HEK293 (cell line): ENCODE results near the gene MORF4L2.

Experiments used
- AEBP2 ChIP-seq: fragments of 450-650 bp; formaldehyde crosslinking; IDR thresholded peaks from 2 replicates; pipeline ENCODE4 v1.5.1; 2016; ENCODE audit warnings: missing biosample characterization, missing genetic modification characterization, borderline replicate concordance
- CTCF ChIP-seq: fragments of 450-650 bp; formaldehyde crosslinking; IDR thresholded peaks from 2 replicates; pipeline ENCODE4 v1.5.1; 2016; ENCODE audit warnings: missing biosample characterization, missing genetic modification characterization
- IKZF3 ChIP-seq: fragments of 450-650 bp; IDR thresholded peaks from 2 replicates; pipeline ENCODE4 v1.5.0; 2018; ENCODE audit warnings: missing biosample characterization, mild to moderate bottlenecking, missing genetic modification characterization, moderate library complexity
- REST ChIP-seq: fragments of 450-650 bp; formaldehyde crosslinking; IDR thresholded peaks from 2 replicates; pipeline ENCODE4 v1.5.1; 2016; ENCODE audit warnings: missing biosample characterization, missing genetic modification characterization
- TCF7L2 ChIP-seq: IDR thresholded peaks from 2 replicates; pipeline ENCODE4 v1.6.1; 2011; ENCODE audit warnings: low read depth, mild to moderate bottlenecking, inconsistent platforms, low read length, moderate library complexity, borderline replicate concordance
- ZBTB44 ChIP-seq: fragments of 450-650 bp; IDR thresholded peaks from 2 replicates; pipeline ENCODE4 v1.5.1; 2018; ENCODE audit warnings: missing biosample characterization, mild to moderate bottlenecking, missing genetic modification characterization
- ZNF202 ChIP-seq: fragments of 450-650 bp; formaldehyde crosslinking; IDR thresholded peaks from 2 replicates; pipeline ENCODE4 v1.5.1; 2016; ENCODE audit warnings: missing biosample characterization, missing genetic modification characterization, borderline replicate concordance
- ZNF274 ChIP-seq, 2 experiments: fragments of 200-500 bp in 1 of 2; fragments of 450-650 bp in 1 of 2; sonication (Bioruptor generic) in 1 of 2; formaldehyde crosslinking in 1 of 2; IDR thresholded peaks; 2 replicates each; pipeline versions ENCODE4 v1.5.1 to v1.6.1; 2014 to 2016; ENCODE audit warnings: borderline replicate concordance in 1 of 2, inconsistent platforms in 1 of 2, low read length in 1 of 2, missing biosample characterization in 1 of 2, missing genetic modification characterization in 1 of 2
- ZNF354C ChIP-seq: fragments of 450-650 bp; formaldehyde crosslinking; IDR thresholded peaks from 2 replicates; pipeline ENCODE4 v1.5.1; 2016; ENCODE audit warnings: missing biosample characterization, missing genetic modification characterization, low read depth, borderline replicate concordance
- ZNF510 ChIP-seq: fragments of 450-650 bp; formaldehyde crosslinking; IDR thresholded peaks from 2 replicates; pipeline ENCODE4 v1.5.1; 2018; ENCODE audit warnings: mild to moderate bottlenecking, missing genetic modification characterization, missing biosample characterization; ENCODE audit not compliant: insufficient replicate concordance
- ZNF549 ChIP-seq: fragments of 450-650 bp; IDR thresholded peaks from 2 replicates; pipeline ENCODE4 v1.5.1; 2018; ENCODE audit warnings: missing biosample characterization, missing genetic modification characterization, mild to moderate bottlenecking, inconsistent platforms, moderate library complexity
- ZNF623 ChIP-seq: fragments of 450-650 bp; formaldehyde crosslinking; IDR thresholded peaks from 2 replicates; pipeline ENCODE4 v1.5.1; 2016; ENCODE audit warnings: missing biosample characterization, missing genetic modification characterization
- ZNF639 ChIP-seq: fragments of 450-650 bp; formaldehyde crosslinking; IDR thresholded peaks from 2 replicates; pipeline ENCODE4 v1.5.1; 2016; ENCODE audit warnings: missing biosample characterization, missing genetic modification characterization
- ZSCAN30 ChIP-seq: fragments of 450-650 bp; IDR thresholded peaks from 2 replicates; pipeline ENCODE4 v1.5.1; 2018; ENCODE audit warnings: missing biosample characterization, mild to moderate bottlenecking, missing genetic modification characterization, moderate library complexity

GRCh38 chrX:103687073-103687695 is 685 bp upstream of the MORF4L2 start:
- no peak for TF ChIP-seq REST (tag by site-specific recombination)
- peak; percentile 95 for TF ChIP-seq CTCF (tag by site-specific recombination)
- no peak for TF ChIP-seq AEBP2 (tag by site-specific recombination)
- TF ChIP-seq TCF7L2 = no peak
- no peak for TF ChIP-seq ZNF354C (tag by site-specific recombination)
- peak; percentile 66; the same call in 1 of the 2 replicates for TF ChIP-seq ZSCAN30 (tag by site-specific recombination)
- TF ChIP-seq ZNF623 = no peak
- TF ChIP-seq ZNF202 (tag by site-specific recombination) = no peak
- TF ChIP-seq ZBTB44 (tag by site-specific recombination) = no peak
- TF ChIP-seq ZNF549 (tag by site-specific recombination) = no peak
- no peak for TF ChIP-seq ZNF510 (tag by site-specific recombination)
- TF ChIP-seq IKZF3 = peak; percentile 57
- TF ChIP-seq ZNF274 (IDR thresholded peaks at IDR 0.05; ENCODE audit: low read length) = no peak
- no peak for TF ChIP-seq ZNF274 (tag by site-specific recombination; IDR thresholded peaks at IDR 0.05; ENCODE audit: borderline replicate concordance)
- TF ChIP-seq ZNF639 (tag by site-specific recombination) = peak; percentile 79
